GM21381 (cell line): ENCODE results near the gene HPN.
"Not testable (repeated sequence)": the region's sequence is repeated elsewhere in the genome, so short reads cannot be mapped to it uniquely, and the experiment has no call there.

Experiments
- ATAC-seq: cut with Tn5 transposase; IDR thresholded peaks from one replicate; pipeline ENCODE4 v1.9.1; 2021; ENCODE audit warnings: mild to moderate bottlenecking, moderate library complexity; ENCODE audit not compliant: unreplicated experiment

Gene HPN

DNA sequence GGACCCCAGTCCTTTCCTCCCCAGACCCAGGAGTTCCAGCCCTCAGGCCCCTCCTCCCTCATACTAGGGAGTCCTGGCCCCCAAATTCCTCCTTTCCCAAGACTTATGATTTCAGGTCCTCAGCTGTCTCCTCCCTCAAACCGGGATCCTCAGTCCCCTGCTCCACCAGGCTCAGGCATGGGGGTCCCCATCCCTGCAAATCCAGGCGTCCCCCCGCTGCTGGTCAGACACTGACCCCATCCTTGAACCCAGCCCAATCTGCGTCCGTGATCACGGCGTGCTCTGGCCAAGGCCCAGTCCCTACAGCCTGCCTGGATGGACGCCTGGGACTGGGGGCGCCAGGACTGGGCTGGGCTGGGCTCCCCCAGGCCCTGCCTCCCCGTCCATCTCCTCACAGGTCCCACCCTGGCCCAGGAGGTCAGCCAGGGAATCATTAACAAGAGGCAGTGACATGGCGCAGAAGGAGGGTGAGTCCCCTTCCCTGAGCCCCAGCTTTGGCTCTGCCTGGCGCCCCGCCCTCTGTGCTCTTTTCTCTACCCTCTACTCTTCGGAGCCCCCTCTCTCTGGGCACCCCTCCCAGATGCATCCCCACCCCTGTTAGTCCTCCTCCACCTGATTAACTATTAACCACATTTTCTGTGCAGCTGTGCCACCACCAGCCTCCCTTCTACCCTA lies 672 bp downstream of the HPN start:
- ATAC-seq = no peak

DNA sequence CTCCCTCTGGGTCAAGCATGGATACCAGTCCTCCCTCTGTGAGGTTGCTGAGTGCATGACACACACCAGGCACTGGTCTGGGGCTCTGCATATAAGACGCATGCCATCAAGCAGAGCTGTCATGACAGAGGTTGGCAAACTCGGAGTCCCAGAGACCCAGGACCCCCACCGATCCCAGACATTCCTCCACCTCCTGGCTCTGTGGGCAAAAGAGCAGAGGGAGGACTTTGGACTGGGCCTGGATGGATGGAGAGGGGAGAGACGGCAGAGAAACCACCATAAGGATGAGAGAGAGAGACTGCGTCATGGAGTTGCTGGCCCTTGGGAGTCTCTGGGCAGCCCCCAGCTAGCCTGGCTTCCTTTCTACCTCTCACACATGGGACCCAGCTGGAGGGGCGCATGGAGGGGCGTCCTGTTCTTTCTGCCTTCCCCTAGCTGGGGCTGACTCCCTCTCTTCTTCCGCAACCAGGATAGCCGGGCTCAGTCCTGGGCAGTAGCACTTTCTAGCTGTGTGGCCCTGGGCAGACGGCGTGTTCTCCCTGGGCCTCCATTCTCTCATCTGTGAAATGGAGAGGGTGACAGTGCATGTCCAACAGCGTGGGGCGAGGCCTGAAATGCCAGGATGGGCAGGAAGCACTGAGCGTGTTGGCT lies 1.6 kb downstream of the HPN start:
- ATAC-seq = no peak

DNA sequence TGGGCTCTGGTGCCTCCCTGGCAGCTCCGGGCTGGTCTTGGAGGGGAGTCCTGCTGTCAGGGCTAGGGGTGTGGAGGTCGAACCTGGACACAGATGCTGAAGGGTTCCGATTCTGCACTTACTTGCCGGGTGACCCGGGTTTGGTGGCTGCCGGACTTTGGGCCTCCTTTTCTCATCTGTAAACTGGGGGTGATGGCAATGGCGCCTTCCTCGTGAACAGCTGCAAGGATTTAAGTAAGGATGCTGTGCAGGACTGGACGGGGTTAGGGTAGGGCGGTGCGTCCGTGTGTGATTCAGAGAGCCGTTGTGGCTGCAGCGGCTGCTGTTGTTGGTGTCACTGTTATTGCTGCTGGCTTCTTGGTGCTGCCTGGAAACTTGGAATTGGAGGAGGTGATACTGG lies 2.4 kb downstream of the HPN start:
- ATAC-seq = no peak

DNA sequence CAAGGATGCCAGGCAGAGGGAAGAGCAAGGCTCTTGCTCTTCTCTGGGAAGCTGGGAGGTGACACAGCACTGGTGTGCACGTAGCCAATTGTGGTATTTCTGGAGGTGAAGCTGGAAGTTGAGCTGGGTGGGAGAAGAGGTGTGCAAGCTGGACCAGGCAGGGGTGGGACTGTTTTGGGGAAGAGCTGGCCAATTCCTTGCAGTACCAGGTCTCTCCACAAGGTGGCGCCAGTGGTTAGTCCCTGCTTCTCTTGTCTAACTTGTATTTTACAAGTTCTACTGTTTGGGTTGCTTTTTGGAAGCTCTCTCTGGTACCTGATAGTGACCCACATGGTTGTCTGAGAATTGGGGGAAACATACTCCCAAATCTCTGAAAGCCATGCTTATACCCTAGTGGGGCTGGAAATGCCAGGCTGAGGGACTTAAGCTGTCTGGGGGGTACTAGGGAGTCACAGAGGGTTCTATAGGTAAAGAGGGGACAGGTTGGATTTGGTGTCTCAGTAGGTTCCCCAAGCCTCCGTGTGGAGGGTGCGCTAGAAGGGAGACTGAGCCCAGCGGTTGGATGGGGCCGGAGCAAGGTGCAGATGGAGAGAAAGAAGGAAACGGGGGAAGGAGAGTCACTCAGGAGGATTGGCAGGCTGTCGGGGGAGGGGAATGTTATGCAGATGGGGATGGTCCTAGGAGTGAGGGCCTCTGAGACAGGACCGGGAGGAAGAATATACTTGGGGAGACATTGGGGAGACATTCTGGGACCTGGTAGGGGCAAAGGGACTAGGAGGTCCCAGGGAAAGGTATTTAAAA lies 3.0 kb downstream of the HPN start:
- no peak for ATAC-seq

GRCh38 chr19:35045667-35046300 lies 4.3 kb downstream of the HPN start:
- peak; percentile 49 for ATAC-seq

GRCh38 chr19:35046461-35046860 lies 4.9 kb downstream of the HPN start:
- ATAC-seq = no peak

DNA sequence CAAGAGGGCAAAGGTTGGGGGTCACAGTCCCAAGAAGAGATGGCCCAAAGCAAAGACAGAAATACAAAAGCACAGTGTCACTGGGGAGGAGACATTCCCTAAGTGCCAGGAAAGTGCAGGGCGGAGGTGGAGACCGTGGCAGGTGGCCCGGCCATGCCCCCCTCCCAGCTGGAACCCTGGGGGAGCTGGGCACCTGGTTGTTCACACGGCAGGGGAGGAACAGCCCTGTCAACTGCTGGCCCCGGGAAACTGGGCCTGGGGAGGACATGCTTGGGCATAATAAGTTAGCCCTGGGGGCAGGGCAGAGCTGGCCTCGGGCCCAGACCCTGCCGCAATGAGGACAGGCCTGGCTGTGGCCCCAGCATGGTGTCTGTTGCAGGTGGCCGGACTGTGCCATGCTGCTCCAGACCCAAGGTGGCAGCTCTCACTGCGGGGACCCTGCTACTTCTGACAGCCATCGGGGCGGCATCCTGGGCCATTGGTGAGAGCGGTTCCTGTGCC lies 7.4 kb downstream of the HPN start:
- no peak for ATAC-seq

- no peak for ATAC-seq
Measured at GRCh38 chr19:35049456-35049855, 7.9 kb downstream of the HPN start.

GRCh38 chr19:35050662-35051061 lies 9.1 kb downstream of the HPN start:
- not testable (repeated sequence) for ATAC-seq

GRCh38 chr19:35051268-35051667 lies 9.7 kb downstream of the HPN start:
- ATAC-seq = not testable (repeated sequence)

DNA sequence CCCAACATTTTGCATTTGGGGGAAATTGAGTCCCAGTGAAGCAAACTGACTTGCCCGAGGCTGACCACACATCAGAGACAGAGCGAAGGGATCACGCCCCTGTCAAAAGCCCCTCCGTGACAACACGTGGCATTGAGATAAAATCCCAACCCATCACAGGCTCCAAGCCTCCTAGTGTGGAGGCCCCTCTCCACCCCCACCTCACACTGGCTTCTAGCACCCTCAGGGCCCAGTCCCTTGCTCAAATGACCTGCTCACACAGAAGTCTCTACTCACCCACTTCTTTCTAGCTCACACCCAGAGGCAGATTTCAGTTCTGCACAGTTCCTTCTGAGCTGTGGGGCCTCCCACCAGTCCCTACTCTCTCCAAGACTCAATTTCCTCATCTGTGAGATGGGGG lies 10.3 kb downstream of the HPN start:
- no peak for ATAC-seq

GRCh38 chr19:35052599-35053190 lies 11.2 kb downstream of the HPN start:
- ATAC-seq = no peak

DNA sequence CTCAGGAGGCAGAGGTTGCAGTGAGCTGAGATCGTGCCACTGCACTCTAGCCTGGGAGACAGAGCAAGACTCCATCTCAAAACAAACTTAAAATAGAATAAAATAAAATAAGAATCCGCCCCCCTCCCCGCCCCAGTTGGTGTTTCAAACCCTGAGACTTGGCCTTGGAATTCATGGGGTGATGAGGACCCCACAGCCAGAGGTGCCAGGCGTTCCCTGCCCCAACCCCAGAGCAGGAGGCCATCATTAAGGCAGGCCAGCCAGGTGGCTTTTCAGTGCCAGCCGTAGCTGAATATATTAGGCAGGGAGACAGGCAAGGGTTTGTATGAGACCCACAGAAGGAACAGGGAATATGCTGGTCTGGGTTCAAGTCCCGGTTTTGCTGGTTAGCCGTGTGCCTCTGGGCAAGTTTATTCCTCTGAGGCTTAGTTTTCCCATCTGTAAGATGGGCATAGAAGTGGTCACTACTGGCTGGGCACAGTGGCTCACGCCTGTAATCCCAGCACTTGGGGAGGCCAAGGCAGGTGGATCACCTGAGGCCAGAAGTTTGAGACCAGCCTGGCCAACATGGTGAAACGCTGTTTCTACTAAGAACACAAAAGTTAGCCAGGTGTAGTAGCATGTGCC lies 12.3 kb downstream of the HPN start:
- no peak for ATAC-seq

GRCh38 chr19:35054626-35055025 lies 13.1 kb downstream of the HPN start:
- no peak for ATAC-seq

DNA sequence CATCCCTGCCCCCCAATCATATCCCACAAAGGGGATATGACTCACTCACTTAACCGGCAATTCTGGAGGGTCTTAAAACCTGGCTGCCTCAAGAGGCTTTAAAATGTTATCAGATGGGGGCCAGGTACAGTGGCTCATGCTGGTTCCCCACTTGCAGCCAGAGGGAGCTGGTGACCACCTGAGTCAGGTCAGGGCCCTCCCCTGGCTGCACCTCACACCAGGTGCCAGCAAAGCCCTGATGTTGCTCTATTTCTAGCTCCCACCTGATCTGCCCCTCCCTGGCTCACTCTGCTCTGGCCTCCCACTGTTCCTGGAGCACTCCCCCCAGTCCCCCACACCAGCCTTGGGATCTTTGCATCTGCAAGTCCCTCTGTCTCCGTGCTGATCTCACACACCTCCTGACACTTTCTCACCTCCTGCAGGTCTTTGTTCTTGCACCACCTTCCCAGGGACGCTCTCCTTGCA lies 14.2 kb downstream of the HPN start:
- no peak for ATAC-seq

DNA sequence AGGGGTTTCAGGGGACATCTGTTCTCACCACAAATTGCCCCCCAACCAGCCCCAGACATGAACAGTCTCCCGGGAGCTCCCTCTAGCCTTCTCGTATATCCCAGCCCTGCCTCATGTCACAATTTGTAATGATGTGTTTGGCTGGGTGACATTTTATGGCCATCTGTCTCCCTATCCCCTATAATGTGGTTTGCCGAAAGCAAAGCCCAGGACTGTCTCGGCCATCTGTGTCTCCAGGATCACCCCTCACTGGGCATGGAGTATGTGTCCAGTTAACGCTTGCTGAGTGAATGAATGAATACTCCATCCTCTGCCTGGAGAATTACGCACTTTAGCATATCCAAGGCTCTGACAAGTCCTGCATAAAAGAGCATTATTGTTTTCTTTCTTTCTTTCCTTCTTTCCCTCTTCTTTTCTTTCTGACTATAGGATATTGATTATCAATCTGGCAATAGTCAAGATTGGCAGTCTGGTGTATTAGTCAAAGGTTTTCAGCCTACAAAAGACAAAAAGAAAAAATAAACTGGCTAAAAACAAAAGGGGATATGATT lies 15.1 kb downstream of the HPN start:
- ATAC-seq = no peak

DNA sequence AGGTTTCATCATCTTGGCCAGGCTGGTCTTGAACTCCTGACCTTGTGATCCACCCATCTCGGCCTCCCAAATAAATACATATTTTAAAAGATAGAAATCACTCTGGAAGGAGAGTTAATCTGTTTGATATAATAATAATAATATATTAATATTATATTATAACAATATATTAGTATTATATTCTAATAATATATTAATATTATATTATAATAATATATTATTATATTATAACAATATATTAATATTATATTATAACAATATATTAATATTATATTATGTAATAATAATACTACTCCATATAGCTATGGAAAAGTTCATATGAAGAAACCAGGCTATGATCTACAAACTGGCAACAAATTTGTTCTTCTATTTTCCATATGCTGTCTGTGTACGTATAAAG lies 16.8 kb downstream of the HPN start:
- no peak for ATAC-seq

- no peak for ATAC-seq
Measured at GRCh38 chr19:35059006-35059798, 17.7 kb downstream of the HPN start.

- ATAC-seq = no peak
Measured at GRCh38 chr19:35059799-35060091, 18.2 kb downstream of the HPN start.
